ENCODE measurements around the gene TRIM41.
"Not testable (repeated sequence)": the region's sequence is repeated elsewhere in the genome, so short reads cannot be mapped to it uniquely, and the experiment has no call there.

The TRIM41 gene

GRCh38 chr5:181212080-181212479, 11.0 kb upstream of the TRIM41 start:
- no peak for DNase-seq

GRCh38 chr5:181212934-181213333, 10.1 kb upstream of the TRIM41 start:
- no peak for DNase-seq

GRCh38 chr5:181214249-181214648, 8.8 kb upstream of the TRIM41 start:
- not testable (repeated sequence) for DNase-seq

- DNase-seq: no peak
Observed at GRCh38 chr5:181215997-181216989, 6.8 kb upstream of the TRIM41 start.

GRCh38 chr5:181217111-181217802, 5.8 kb upstream of the TRIM41 start:
- no peak for DNase-seq

GRCh38 chr5:181217803-181218062, 5.3 kb upstream of the TRIM41 start:
- no peak for DNase-seq

- DNase-seq: no peak
Observed at GRCh38 chr5:181218795-181219124, 4.3 kb upstream of the TRIM41 start.

GRCh38 chr5:181219262-181220177, 3.6 kb upstream of the TRIM41 start:
- no peak for DNase-seq

GRCh38 chr5:181220178-181220515, 2.9 kb upstream of the TRIM41 start:
- DNase-seq: no peak

GRCh38 chr5:181221105-181221791, 1.8 kb upstream of the TRIM41 start:
- DNase-seq: no peak

GRCh38 chr5:181221792-181222629, 1.1 kb upstream of the TRIM41 start:
- no peak for DNase-seq

GRCh38 chr5:181222630-181223057, 437 bp upstream of the TRIM41 start:
- DNase-seq: no peak

GRCh38 chr5:181223729-181224389, 778 bp downstream of the TRIM41 start:
- no peak for DNase-seq

- no peak for DNase-seq
Observed at GRCh38 chr5:181224390-181225229, 1.5 kb downstream of the TRIM41 start.

GRCh38 chr5:181229996-181230395, 6.9 kb downstream of the TRIM41 start:
- DNase-seq: no peak

- no peak for DNase-seq
Observed at GRCh38 chr5:181230551-181230950, 7.5 kb downstream of the TRIM41 start.

- DNase-seq: no peak
Observed at GRCh38 chr5:181231432-181231831, 8.4 kb downstream of the TRIM41 start.

GRCh38 chr5:181232593-181232992, 9.5 kb downstream of the TRIM41 start:
- DNase-seq: no peak

- DNase-seq: no peak
Observed at GRCh38 chr5:181233088-181233800, 10.2 kb downstream of the TRIM41 start.

Measured in NCI-H2171 (cell line).